PC-9 (cell line): ENCODE results near the gene ADH5. TPM values are rescaled to one million over a fixed set of nuclear protein-coding genes. Genes with fewer than 3 reads are reported as not detected.

Experiments used
- BruUV-seq: library from RNA; stranded (reverse); fragments of 400-500 nt; replicated peaks from 2 replicates; lab custom pipeline; 2021; lab: Mats Ljungman, UMichigan
- CTCF ChIA-PET: fragments of 300-600 bp; sonication (Branson Sonifier 250); formaldehyde crosslinking; loops from one replicate; lab custom pipeline; 2022; ENCODE audit warnings: antibody characterized with exemption; lab: Charles Lee
- POLR2A ChIA-PET: fragments of 300-600 bp; sonication (Branson Sonifier 250); formaldehyde crosslinking; loops from one replicate; lab custom pipeline; 2022; ENCODE audit warnings: antibody characterized with exemption; ENCODE audit not compliant: unreplicated experiment; lab: Charles Lee
- DNase-seq, 2 experiments: peaks; one replicate each; pipeline versions ENCODE4 v3.0.0 to v3.0.0-alpha.2; 2015 to 2022; ENCODE audit warnings: mixed read lengths in 1 of 2
- H2AFZ ChIP-seq: fragments of 200-600 bp; sonication (generic); 2 replicates; pipeline ENCODE4 v1.8.1; 2017; ENCODE audit warnings: antibody characterized with exemption
- H3F3A ChIP-seq: fragments of 200-600 bp; sonication (generic); 2 replicates; pipeline ENCODE4 v1.8.1; 2017; ENCODE audit warnings: antibody characterized with exemption, mild to moderate bottlenecking, low read depth; ENCODE audit not compliant: insufficient read depth
- H3K27ac ChIP-seq: fragments of 200-600 bp; sonication (generic); 2 replicates; pipeline ENCODE4 v1.6.1; 2016; ENCODE audit warnings: mixed run types
- H3K27me3 ChIP-seq: fragments of 200-600 bp; sonication (generic); 2 replicates; pipeline ENCODE4 v1.6.1; 2016; ENCODE audit warnings: low read depth, mixed run types; ENCODE audit not compliant: insufficient read depth
- H3K36me3 ChIP-seq: fragments of 200-600 bp; sonication (generic); 2 replicates; pipeline ENCODE4 v1.6.1; 2016; ENCODE audit warnings: low read depth, mixed run types
- H3K4me1 ChIP-seq: fragments of 200-600 bp; sonication (generic); replicated peaks from 2 replicates; pipeline ENCODE4 v1.6.1; 2016; ENCODE audit warnings: mixed run types; ENCODE audit not compliant: insufficient read depth
- H3K4me2 ChIP-seq: fragments of 200-600 bp; sonication (generic); 2 replicates; pipeline ENCODE4 v1.6.1; 2017; ENCODE audit warnings: mixed run types
- H3K4me3 ChIP-seq: fragments of 200-600 bp; sonication (generic); 2 replicates; pipeline ENCODE4 v1.6.1; 2016; ENCODE audit warnings: mixed run types
- H3K79me2 ChIP-seq: fragments of 200-600 bp; sonication (generic); 2 replicates; pipeline ENCODE4 v1.6.1; 2017; ENCODE audit warnings: low read depth, mixed run types
- H3K9me2 ChIP-seq: fragments of 200-600 bp; sonication (generic); 2 replicates; pipeline ENCODE4 v1.8.1; 2017; ENCODE audit warnings: mild to moderate bottlenecking; ENCODE audit not compliant: insufficient read depth
- H3K9me3 ChIP-seq: fragments of 200-600 bp; sonication (generic); 2 replicates; pipeline ENCODE4 v1.8.1; 2016; ENCODE audit warnings: low read depth; ENCODE audit not compliant: insufficient read depth
- H4K20me1 ChIP-seq: fragments of 200-600 bp; sonication (generic); 2 replicates; pipeline ENCODE4 v1.8.1; 2017; ENCODE audit not compliant: insufficient read depth
- CTCF ChIP-seq: fragments of 200-600 bp; sonication (generic); conservative IDR thresholded peaks from 2 replicates; pipeline ENCODE4 v1.6.1; 2017; ENCODE audit warnings: mixed run types, antibody characterized with exemption, mild to moderate bottlenecking, moderate library complexity
- EZH2 ChIP-seq: fragments of 200-600 bp; sonication (generic); IDR thresholded peaks from 2 replicates; pipeline ENCODE4 v1.8.0; 2017; ENCODE audit warnings: antibody characterized with exemption, low read depth
- intact Hi-C: fragments of 100-400 bp; cut with micrococcal nuclease; formaldehyde crosslinking; loops from one replicate; pipeline ENCODE4 v1.10.0; 2022; ENCODE audit not compliant: unreplicated experiment
- total RNA-seq: library from RNA; stranded (reverse); gene quantifications from 2 replicates; pipeline ENCODE4 v1.2.3, GENCODE V29; 2021

Gene ADH5
- total RNA-seq, 1 experiment from 2014 or later, result 94.7 TPM

GRCh38 chr4:99134586-99134985, 46.0 kb upstream of the ADH5 start:
- Histone ChIP-seq H3K27me3 (no peaks in the 10 kb centered on the region), H3K4me2 (no peak overlapping the region), H3K4me1 (no peaks in the 10 kb centered on the region), H3K9me3 (no peaks in the 10 kb centered on the region; the same call in 1 of the 2 replicates), H2AFZ (no peak overlapping the region), H3F3A (no peaks in the 10 kb centered on the region), H3K36me3 (no peaks in the 10 kb centered on the region), H4K20me1 (no peaks in the 10 kb centered on the region), H3K4me3 (no peak overlapping the region), H3K27ac (no peak overlapping the region), H3K79me2 (no peaks in the 10 kb centered on the region), H3K9me2 (no peaks in the 10 kb centered on the region)
- POLR2A ChIA-PET, result no interaction called here
- no TSS peak for BruUV-seq
- CTCF ChIA-PET, result interaction anchor here (0.6 kb wide), 1 partner anchor 243 kb away, joined by 7 read pairs; no protein-coding TSS in a partner anchor
- no peak for TF ChIP-seq EZH2
- TF ChIP-seq CTCF, result no peak
- intact Hi-C loops, result no loop called here
- DNase-seq, result no peak

- DNase-seq, result no peak
- Histone ChIP-seq H3K4me3 (no peak overlapping the region), H3K79me2 (no peaks in the 10 kb centered on the region), H3K9me2 (no peaks in the 10 kb centered on the region), H4K20me1 (no peaks in the 10 kb centered on the region), H3K4me2 (no peak overlapping the region), H3K9me3 (peaks cover 4% of the 10 kb centered on the region; the same call in 1 of the 2 replicates), H3K27me3 (no peaks in the 10 kb centered on the region), H3K27ac (no peak overlapping the region), H3K4me1 (no peaks in the 10 kb centered on the region), H2AFZ (no peak overlapping the region), H3K36me3 (no peaks in the 10 kb centered on the region), H3F3A (no peaks in the 10 kb centered on the region)
- ChIA-PET CTCF (interaction anchor here (0.6 kb wide), 1 partner anchor 162 kb away, joined by 3 read pairs; no protein-coding TSS in a partner anchor), POLR2A (no interaction called here)
- no peak for TF ChIP-seq CTCF
- no peak for TF ChIP-seq EZH2
- intact Hi-C loops, result no loop called here
- BruUV-seq, result no TSS peak
Observed at GRCh38 chr4:99131378-99131777, 42.8 kb upstream of the ADH5 start.

- Histone ChIP-seq H3K9me3 (peaks cover 4% of the 10 kb centered on the region; the same call in 1 of the 2 replicates), H2AFZ (no peak overlapping the region), H4K20me1 (no peaks in the 10 kb centered on the region), H3F3A (no peaks in the 10 kb centered on the region), H3K4me1 (no peaks in the 10 kb centered on the region), H3K79me2 (no peaks in the 10 kb centered on the region), H3K9me2 (no peaks in the 10 kb centered on the region; the same call in 1 of the 2 replicates), H3K27ac (no peak overlapping the region), H3K4me3 (no peak overlapping the region), H3K4me2 (no peak overlapping the region), H3K36me3 (no peaks in the 10 kb centered on the region), H3K27me3 (no peaks in the 10 kb centered on the region)
- intact Hi-C loops, result no loop called here
- no TSS peak for BruUV-seq
- ChIA-PET CTCF (interaction anchor here (0.6 kb wide), 1 partner anchor 246 kb away, joined by 3 read pairs; no protein-coding TSS in a partner anchor), POLR2A (no interaction called here)
- TF ChIP-seq CTCF, result no peak
- no peak for TF ChIP-seq EZH2
- no peak for DNase-seq
Observed at GRCh38 chr4:99126376-99126775, 37.8 kb upstream of the ADH5 start.
